Osteoblast (primary cell): ENCODE measurements around the gene TPP1. TPM values are rescaled to one million over a fixed set of nuclear protein-coding genes. Genes with fewer than 3 reads are reported as not detected.

Source experiments
- DNase-seq: peaks from one replicate; pipeline ENCODE4 v3.0.0; 2011; ENCODE audit warnings: low spot score, mixed read lengths; ENCODE audit not compliant: insufficient read length; ENCODE audit errors: missing footprints
- H2AFZ ChIP-seq: 2 replicates; pipeline ENCODE4 v1.6.0; 2011; ENCODE audit warnings: mild to moderate bottlenecking, low read length
- H3K27ac ChIP-seq: 2 replicates; pipeline ENCODE4 v1.5.1; 2011; ENCODE audit warnings: mild to moderate bottlenecking, low read depth, low read length, moderate library complexity
- H3K27me3 ChIP-seq: 2 replicates; pipeline ENCODE4 v1.6.0; 2012; ENCODE audit warnings: mild to moderate bottlenecking, control low read depth, inconsistent platforms, low read length, moderate library complexity; ENCODE audit not compliant: insufficient read depth
- H3K36me3 ChIP-seq: 2 replicates; pipeline ENCODE4 v1.5.1; 2011; ENCODE audit warnings: mild to moderate bottlenecking, low read length, control low read depth, moderate library complexity; ENCODE audit not compliant: insufficient read depth
- H3K4me1 ChIP-seq: 2 replicates; pipeline ENCODE4 v1.5.1; 2011; ENCODE audit warnings: mild to moderate bottlenecking, low read length, control low read depth, moderate library complexity; ENCODE audit not compliant: insufficient read depth
- H3K4me2 ChIP-seq: 2 replicates; pipeline ENCODE4 v1.6.0; 2011; ENCODE audit warnings: mild to moderate bottlenecking, low read length; ENCODE audit not compliant: insufficient read depth
- H3K4me3 ChIP-seq: fragments of 200-600 bp; sonication (generic); 3 replicates; pipeline ENCODE4 v1.5.1; 2012; ENCODE audit warnings: mild to moderate bottlenecking, low read length, inconsistent platforms; ENCODE audit not compliant: insufficient read depth
- H3K79me2 ChIP-seq: 2 replicates; pipeline ENCODE4 v1.6.0; 2012; ENCODE audit warnings: mild to moderate bottlenecking, low read length, control low read depth, inconsistent platforms; ENCODE audit not compliant: insufficient read depth
- H3K9me3 ChIP-seq: 2 replicates; pipeline ENCODE4 v1.5.1; 2011; ENCODE audit warnings: low read depth, low read length, control low read depth
- H4K20me1 ChIP-seq: 2 replicates; pipeline ENCODE4 v1.6.0; 2012; ENCODE audit warnings: mild to moderate bottlenecking, low read length, control low read depth; ENCODE audit not compliant: insufficient read depth
- total RNA-seq: library from RNA; depleted of rRNA; stranded (reverse); fragments of >200 nt; gene quantifications from 2 replicates; pipeline ENCODE4 v1.2.3, GENCODE V29; 2012
- TF ChIP-seq, protein P1 (sequence below): IDR thresholded peaks from 2 replicates; pipeline ENCODE4 v1.5.1; 2011; ENCODE audit warnings: mild to moderate bottlenecking, low read depth, low read length, moderate library complexity; ENCODE audit errors: extremely low read depth

Gene TPP1
- total RNA-seq, 1 donor, result 127 TPM

GRCh38 chr11:6584528-6584927 lies 34.7 kb downstream of the TPP1 start:
- H3K27ac ChIP-seq, result no peak overlapping the region
- no peaks in the 10 kb centered on the region for H4K20me1 ChIP-seq
- no peak overlapping the region for H3K4me3 ChIP-seq
- DNase-seq, result no peak
- no peaks in the 10 kb centered on the region for H3K79me2 ChIP-seq
- no peaks in the 10 kb centered on the region for H3K36me3 ChIP-seq
- no peaks in the 10 kb centered on the region for H3K27me3 ChIP-seq
- H3K9me3 ChIP-seq, result no peaks in the 10 kb centered on the region
- no peaks in the 10 kb centered on the region for H3K4me1 ChIP-seq
- no peak overlapping the region for H2AFZ ChIP-seq
- H3K4me2 ChIP-seq, result no peak overlapping the region
- TF ChIP-seq, protein P1, sequence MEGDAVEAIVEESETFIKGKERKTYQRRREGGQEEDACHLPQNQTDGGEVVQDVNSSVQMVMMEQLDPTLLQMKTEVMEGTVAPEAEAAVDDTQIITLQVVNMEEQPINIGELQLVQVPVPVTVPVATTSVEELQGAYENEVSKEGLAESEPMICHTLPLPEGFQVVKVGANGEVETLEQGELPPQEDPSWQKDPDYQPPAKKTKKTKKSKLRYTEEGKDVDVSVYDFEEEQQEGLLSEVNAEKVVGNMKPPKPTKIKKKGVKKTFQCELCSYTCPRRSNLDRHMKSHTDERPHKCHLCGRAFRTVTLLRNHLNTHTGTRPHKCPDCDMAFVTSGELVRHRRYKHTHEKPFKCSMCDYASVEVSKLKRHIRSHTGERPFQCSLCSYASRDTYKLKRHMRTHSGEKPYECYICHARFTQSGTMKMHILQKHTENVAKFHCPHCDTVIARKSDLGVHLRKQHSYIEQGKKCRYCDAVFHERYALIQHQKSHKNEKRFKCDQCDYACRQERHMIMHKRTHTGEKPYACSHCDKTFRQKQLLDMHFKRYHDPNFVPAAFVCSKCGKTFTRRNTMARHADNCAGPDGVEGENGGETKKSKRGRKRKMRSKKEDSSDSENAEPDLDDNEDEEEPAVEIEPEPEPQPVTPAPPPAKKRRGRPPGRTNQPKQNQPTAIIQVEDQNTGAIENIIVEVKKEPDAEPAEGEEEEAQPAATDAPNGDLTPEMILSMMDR, result no peak

DNA sequence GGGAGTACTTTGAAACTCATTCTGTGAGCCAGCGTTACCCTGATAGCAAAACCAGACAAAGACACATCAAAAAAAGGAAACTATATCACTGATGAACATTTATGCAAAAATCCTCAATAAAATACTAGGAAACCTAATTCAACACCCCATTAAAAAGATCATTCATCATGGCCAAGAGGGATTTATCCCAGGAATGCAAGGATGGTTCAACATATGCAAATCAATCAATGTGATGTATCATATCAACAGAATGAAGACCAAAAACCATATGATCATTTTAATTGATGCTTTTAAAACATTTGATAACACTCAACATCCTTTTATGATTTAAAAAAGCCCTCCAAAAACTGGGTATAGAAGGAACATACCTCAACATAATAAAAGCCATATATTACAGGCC lies 35.6 kb downstream of the TPP1 start:
- no peak for DNase-seq
- Histone ChIP-seq H3K36me3 (no peaks in the 10 kb centered on the region), H2AFZ (no peak overlapping the region), H4K20me1 (no peaks in the 10 kb centered on the region), H3K27ac (no peak overlapping the region), H3K4me3 (no peak overlapping the region), H3K4me1 (no peaks in the 10 kb centered on the region), H3K9me3 (no peaks in the 10 kb centered on the region), H3K79me2 (no peaks in the 10 kb centered on the region), H3K27me3 (no peaks in the 10 kb centered on the region), H3K4me2 (no peak overlapping the region)
- TF ChIP-seq, protein P1, result no peak

- H3K4me3 ChIP-seq, result no peak overlapping the region
- no peaks in the 10 kb centered on the region for H3K9me3 ChIP-seq
- no peaks in the 10 kb centered on the region for H3K36me3 ChIP-seq
- H3K4me1 ChIP-seq, result peaks cover 8% of the 10 kb centered on the region
- no peaks in the 10 kb centered on the region for H3K27me3 ChIP-seq
- no peak for DNase-seq
- H2AFZ ChIP-seq, result no peak overlapping the region
- H3K4me2 ChIP-seq, result no peak overlapping the region
- H3K27ac ChIP-seq, result no peak overlapping the region
- TF ChIP-seq, protein P1, result no peak
- no peaks in the 10 kb centered on the region for H3K79me2 ChIP-seq
- H4K20me1 ChIP-seq, result no peaks in the 10 kb centered on the region
Observed at GRCh38 chr11:6579681-6580080, 39.5 kb downstream of the TPP1 start.

- H2AFZ ChIP-seq, result no peak overlapping the region
- no peaks in the 10 kb centered on the region for H3K79me2 ChIP-seq
- no peak overlapping the region for H3K4me3 ChIP-seq
- H3K4me1 ChIP-seq, result peaks cover 8% of the 10 kb centered on the region
- no peak for DNase-seq
- no peaks in the 10 kb centered on the region for H3K36me3 ChIP-seq
- H3K27me3 ChIP-seq, result no peaks in the 10 kb centered on the region
- no peak overlapping the region for H3K27ac ChIP-seq
- H3K9me3 ChIP-seq, result no peaks in the 10 kb centered on the region
- TF ChIP-seq, protein P1, result no peak
- no peak overlapping the region for H3K4me2 ChIP-seq
- no peaks in the 10 kb centered on the region for H4K20me1 ChIP-seq
Observed at GRCh38 chr11:6578134-6578533, 41.1 kb downstream of the TPP1 start.
